Measurements from ENCODE around the gene ALOX15B.

ALOX15B gene

GRCh38 chr17:8048236-8048635, 9.4 kb downstream of the ALOX15B start:
- no peak for TF ChIP-seq CTCF (IDR thresholded peaks at IDR 0.05; ENCODE audit: extremely low read depth, insufficient read depth, missing control alignments)
- in situ Hi-C loops (cut with MboI; ENCODE audit: low pct_unique_long_range_greater_than_20kb, low sequenced_read_pairs, unreplicated experiment), result no loop called here
- DNase-seq (ENCODE audit: low spot score), result no peak

- DNase-seq (ENCODE audit: low spot score), result no peak
- no peak for TF ChIP-seq CTCF (IDR thresholded peaks at IDR 0.05; ENCODE audit: extremely low read depth, insufficient read depth, missing control alignments)
- in situ Hi-C loops (cut with MboI; ENCODE audit: low pct_unique_long_range_greater_than_20kb, low sequenced_read_pairs, unreplicated experiment), result no loop called here
These were observed 9.9 kb downstream of the ALOX15B start for GRCh38 chr17:8048736-8049135.

GRCh38 chr17:8051831-8052230, 13.0 kb downstream of the ALOX15B start:
- no peak for DNase-seq (ENCODE audit: low spot score)
- in situ Hi-C loops (cut with MboI; ENCODE audit: low pct_unique_long_range_greater_than_20kb, low sequenced_read_pairs, unreplicated experiment), result no loop called here
- TF ChIP-seq CTCF (IDR thresholded peaks at IDR 0.05; ENCODE audit: extremely low read depth, insufficient read depth, missing control alignments), result no peak

GRCh38 chr17:8052256-8053252, 13.7 kb downstream of the ALOX15B start:
- TF ChIP-seq CTCF (IDR thresholded peaks at IDR 0.05; ENCODE audit: extremely low read depth, insufficient read depth, missing control alignments), result no peak
- no peak for DNase-seq (ENCODE audit: low spot score)
- in situ Hi-C loops (cut with MboI; ENCODE audit: low pct_unique_long_range_greater_than_20kb, low sequenced_read_pairs, unreplicated experiment), result no loop called here

- no peak for TF ChIP-seq CTCF (IDR thresholded peaks at IDR 0.05; ENCODE audit: extremely low read depth, insufficient read depth, missing control alignments)
- no peak for DNase-seq (ENCODE audit: low spot score)
- in situ Hi-C loops (cut with MboI; ENCODE audit: low pct_unique_long_range_greater_than_20kb, low sequenced_read_pairs, unreplicated experiment), result no loop called here
These were observed 14.7 kb downstream of the ALOX15B start for GRCh38 chr17:8053600-8053999.

- TF ChIP-seq CTCF (IDR thresholded peaks at IDR 0.05; ENCODE audit: extremely low read depth, insufficient read depth, missing control alignments), result no peak
- DNase-seq (ENCODE audit: low spot score), result no peak
- in situ Hi-C loops (cut with MboI; ENCODE audit: low pct_unique_long_range_greater_than_20kb, low sequenced_read_pairs, unreplicated experiment), result no loop called here
These were observed 17.0 kb downstream of the ALOX15B start for GRCh38 chr17:8055851-8056231.

Measured in GM13977 (cell line).